ENCODE data around the gene DIP2C. TPM values are rescaled to one million over a fixed set of nuclear protein-coding genes. Genes with fewer than 3 reads are reported as not detected.

DIP2C gene
- total RNA-seq, 2 donors from 2014 or later: 13.0 to 13.7 TPM

GRCh38 chr10:536371-536925, 153.0 kb downstream of the DIP2C start:
- WGBS, 2 experiments (ENCODE audit: insufficient coverage in 1 of 2, insufficient read length in 1 of 2): 93 to 97% methylated on average over 7 to 9 of the region's 9 CpGs
- Histone ChIP-seq H3K9me3 (ENCODE audit: control insufficient read depth, low read length) (no peaks in the 10 kb centered on the region), H3K27ac (ENCODE audit: low read depth, low read length) (no peak overlapping the region), H3K36me3 (ENCODE audit: control insufficient read depth, insufficient read depth, low read length) (no peaks in the 10 kb centered on the region), H3K4me1 (ENCODE audit: control insufficient read depth, insufficient read depth, low read length) (no peaks in the 10 kb centered on the region), H3K27me3 (ENCODE audit: control insufficient read depth, insufficient read depth, low read length, poor library complexity, severe bottlenecking) (no peaks in the 10 kb centered on the region), H3K9ac (ENCODE audit: extremely low read depth, low read length, poor library complexity, severe bottlenecking) (no peak overlapping the region), H3K4me3 (ENCODE audit: low read length) (no peak overlapping the region)
- no peaks in the 10 kb centered on the region for H3K4me1 Mint-ChIP-seq
- no peak overlapping the region for H3K4me3 Mint-ChIP-seq
- H3K27ac Mint-ChIP-seq: no peak overlapping the region
- no peaks in the 10 kb centered on the region for H3K9me3 Mint-ChIP-seq
- no peak for TF ChIP-seq CTCF (conservative IDR thresholded peaks at IDR 0.05)
- no peak for DNase-seq
- no peaks in the 10 kb centered on the region for H3K36me3 Mint-ChIP-seq (ENCODE audit: low read depth)
- H3K27me3 Mint-ChIP-seq (ENCODE audit: insufficient read depth): no peaks in the 10 kb centered on the region

- no peak overlapping the region for H3K9ac ChIP-seq (ENCODE audit: extremely low read depth, low read length, poor library complexity, severe bottlenecking)
- Mint-ChIP-seq H3K27ac (no peak overlapping the region), H3K4me1 (no peaks in the 10 kb centered on the region), H3K4me3 (no peak overlapping the region), H3K27me3 (ENCODE audit: insufficient read depth) (no peaks in the 10 kb centered on the region), H3K9me3 (no peaks in the 10 kb centered on the region), H3K36me3 (ENCODE audit: low read depth) (no peaks in the 10 kb centered on the region)
- no peak for TF ChIP-seq CTCF (conservative IDR thresholded peaks at IDR 0.05)
- H3K27me3 ChIP-seq (ENCODE audit: control insufficient read depth, insufficient read depth, low read length, poor library complexity, severe bottlenecking): no peaks in the 10 kb centered on the region
- no peaks in the 10 kb centered on the region for H3K36me3 ChIP-seq (ENCODE audit: control insufficient read depth, insufficient read depth, low read length)
- H3K9me3 ChIP-seq (ENCODE audit: control insufficient read depth, low read length): no peaks in the 10 kb centered on the region
- WGBS, 2 experiments (ENCODE audit: insufficient coverage in 1 of 2, insufficient read length in 1 of 2): 94 to 96% methylated on average over 4 to 8 of the region's 8 CpGs
- H3K27ac ChIP-seq (ENCODE audit: low read depth, low read length): no peak overlapping the region
- no peak overlapping the region for H3K4me3 ChIP-seq (ENCODE audit: low read length)
- H3K4me1 ChIP-seq (ENCODE audit: control insufficient read depth, insufficient read depth, low read length): no peaks in the 10 kb centered on the region
- no peak for DNase-seq
These were observed 153.5 kb downstream of the DIP2C start for GRCh38 chr10:535952-536351.

- H3K27ac ChIP-seq (ENCODE audit: low read depth, low read length): no peak overlapping the region
- H3K9ac ChIP-seq (ENCODE audit: extremely low read depth, low read length, poor library complexity, severe bottlenecking): no peak overlapping the region
- Mint-ChIP-seq H3K27ac (no peak overlapping the region), H3K4me3 (no peak overlapping the region), H3K4me1 (no peaks in the 10 kb centered on the region), H3K36me3 (ENCODE audit: low read depth) (no peaks in the 10 kb centered on the region), H3K27me3 (ENCODE audit: insufficient read depth) (no peaks in the 10 kb centered on the region), H3K9me3 (no peaks in the 10 kb centered on the region)
- no peak overlapping the region for H3K4me3 ChIP-seq (ENCODE audit: low read length)
- no peak for DNase-seq
- no peaks in the 10 kb centered on the region for H3K27me3 ChIP-seq (ENCODE audit: control insufficient read depth, insufficient read depth, low read length, poor library complexity, severe bottlenecking)
- TF ChIP-seq CTCF (conservative IDR thresholded peaks at IDR 0.05): no peak
- no peaks in the 10 kb centered on the region for H3K36me3 ChIP-seq (ENCODE audit: control insufficient read depth, insufficient read depth, low read length)
- no peaks in the 10 kb centered on the region for H3K4me1 ChIP-seq (ENCODE audit: control insufficient read depth, insufficient read depth, low read length)
- H3K9me3 ChIP-seq (ENCODE audit: control insufficient read depth, low read length): no peaks in the 10 kb centered on the region
- WGBS, 2 experiments (ENCODE audit: insufficient coverage in 1 of 2, insufficient read length in 1 of 2): 92 to 95% methylated on average over 6 to 9 of the region's 9 CpGs
These were observed 154.4 kb downstream of the DIP2C start for GRCh38 chr10:535051-535450.
